Activated CD4-positive, alpha-beta T cell treated with anti-CD3 and anti-CD28 coated beads, Interleukin-2, amount 10 ng/mL, durations not matched to agents 24 days and 14 days (primary cell): ENCODE results near the gene KRT6C. TPM values are rescaled to one million over a fixed set of nuclear protein-coding genes. Genes with fewer than 3 reads are reported as not detected.

Experiments used
- DNase-seq: peaks from one replicate; pipeline ENCODE4 v3.0.0; 2022
- H3K27ac Mint-ChIP-seq: one replicate; pipeline ENCODE4 v1.8.0; 2022; ENCODE audit warnings: mild to moderate bottlenecking, mixed read lengths
- H3K27me3 Mint-ChIP-seq: one replicate; pipeline ENCODE4 v1.8.0; 2022; ENCODE audit warnings: mixed read lengths
- H3K36me3 Mint-ChIP-seq: one replicate; pipeline ENCODE4 v1.8.0; 2022; ENCODE audit warnings: low read depth, mild to moderate bottlenecking, mixed read lengths
- H3K4me1 Mint-ChIP-seq: one replicate; pipeline ENCODE4 v1.8.0; 2021; ENCODE audit warnings: mixed read lengths
- H3K4me3 Mint-ChIP-seq: one replicate; pipeline ENCODE4 v1.8.0; 2022; ENCODE audit warnings: mild to moderate bottlenecking, moderate library complexity, mixed read lengths
- H3K9me3 Mint-ChIP-seq: one replicate; pipeline ENCODE4 v1.8.0; 2021; ENCODE audit warnings: mixed read lengths
- intact Hi-C: fragments of 100-400 bp; cut with micrococcal nuclease; formaldehyde crosslinking; loops from one replicate; pipeline ENCODE4 v1.15.1; 2023
- total RNA-seq: library from RNA; stranded (reverse); gene quantifications from 2 replicates; pipeline ENCODE4 v1.2.3, GENCODE V29; 2022

KRT6C gene
- total RNA-seq, 1 donor from 2014 or later, result not detected

- H3K9me3 Mint-ChIP-seq, result no peaks in the 10 kb centered on the region
These were observed 32.7 kb downstream of the KRT6C start for GRCh38 chr12:52440821-52441319.

DNA sequence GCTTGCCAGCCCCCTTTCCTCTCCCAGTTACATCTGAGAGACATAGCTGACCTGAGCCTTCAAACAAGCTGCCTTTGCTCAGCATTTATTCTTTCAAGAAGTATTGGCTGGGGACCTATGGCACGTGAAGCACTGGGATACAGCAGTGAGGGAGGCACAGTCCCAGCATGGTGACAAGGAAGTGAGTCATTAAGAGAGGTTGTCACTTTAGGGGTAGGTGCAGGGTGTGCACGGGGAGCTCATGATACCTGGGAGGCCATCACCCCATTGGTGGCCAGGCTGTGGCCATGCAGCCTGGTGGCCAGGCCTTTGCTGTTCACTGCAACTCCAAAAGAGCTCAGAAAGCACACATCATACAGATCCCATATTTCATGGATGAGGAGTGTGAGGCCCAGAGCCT lies 33.8 kb downstream of the KRT6C start:
- Mint-ChIP-seq H3K27ac (no peak overlapping the region), H3K4me1 (no peaks in the 10 kb centered on the region), H3K4me3 (no peak overlapping the region), H3K36me3 (no peaks in the 10 kb centered on the region), H3K9me3 (no peaks in the 10 kb centered on the region), H3K27me3 (peaks cover 14% of the 10 kb centered on the region)
- intact Hi-C loops, result no loop called here
- DNase-seq, result no peak

More at GRCh38 chr12:52440821-52441319, 32.7 kb downstream of the KRT6C start:
- intact Hi-C loops, result no loop called here
- no peak overlapping the region for H3K27ac Mint-ChIP-seq
- H3K27me3 Mint-ChIP-seq, result peaks cover 18% of the 10 kb centered on the region
- H3K36me3 Mint-ChIP-seq, result no peaks in the 10 kb centered on the region
- no peaks in the 10 kb centered on the region for H3K4me1 Mint-ChIP-seq
- no peak for DNase-seq
- H3K4me3 Mint-ChIP-seq, result no peak overlapping the region

DNA sequence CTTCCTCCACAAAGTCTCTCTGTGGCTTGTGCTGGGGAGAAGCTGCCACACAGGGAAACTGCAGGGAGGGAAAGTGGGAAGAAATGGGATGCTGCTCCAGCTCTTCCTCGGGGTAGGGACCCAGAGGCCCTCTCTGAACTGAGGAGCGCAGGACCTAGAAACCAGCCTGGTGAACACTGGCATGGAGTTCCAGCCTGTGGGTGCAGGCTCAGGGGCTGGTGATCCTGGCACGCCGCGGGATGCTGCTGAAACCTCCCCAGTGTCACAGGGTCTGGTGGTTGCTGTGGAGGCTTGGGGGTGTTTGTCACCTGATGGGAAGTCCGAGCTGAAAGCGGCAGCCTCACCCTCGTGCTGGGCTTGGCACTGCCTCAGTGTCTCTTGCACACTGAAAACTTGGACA lies 34.2 kb downstream of the KRT6C start:
- intact Hi-C loops, result no loop called here
- Mint-ChIP-seq H3K36me3 (no peaks in the 10 kb centered on the region), H3K9me3 (no peaks in the 10 kb centered on the region), H3K4me3 (no peak overlapping the region), H3K27me3 (peaks cover 14% of the 10 kb centered on the region), H3K4me1 (no peaks in the 10 kb centered on the region), H3K27ac (no peak overlapping the region)
- DNase-seq, result no peak

GRCh38 chr12:52438305-52439301 lies 35.0 kb downstream of the KRT6C start:
- Mint-ChIP-seq H3K4me3 (no peak overlapping the region), H3K27ac (no peak overlapping the region), H3K36me3 (no peaks in the 10 kb centered on the region), H3K9me3 (no peaks in the 10 kb centered on the region), H3K4me1 (no peaks in the 10 kb centered on the region), H3K27me3 (peaks cover 14% of the 10 kb centered on the region)
- intact Hi-C loops, result no loop called here
- DNase-seq, result no peak

- H3K9me3 Mint-ChIP-seq, result no peaks in the 10 kb centered on the region
- intact Hi-C loops, result no loop called here
- peaks cover 11% of the 10 kb centered on the region for H3K27me3 Mint-ChIP-seq
- H3K4me1 Mint-ChIP-seq, result no peaks in the 10 kb centered on the region
- H3K36me3 Mint-ChIP-seq, result no peaks in the 10 kb centered on the region
- H3K27ac Mint-ChIP-seq, result no peak overlapping the region
- H3K4me3 Mint-ChIP-seq, result no peak overlapping the region
- DNase-seq, result no peak
These were observed 36.1 kb downstream of the KRT6C start for GRCh38 chr12:52437508-52437907.

DNA sequence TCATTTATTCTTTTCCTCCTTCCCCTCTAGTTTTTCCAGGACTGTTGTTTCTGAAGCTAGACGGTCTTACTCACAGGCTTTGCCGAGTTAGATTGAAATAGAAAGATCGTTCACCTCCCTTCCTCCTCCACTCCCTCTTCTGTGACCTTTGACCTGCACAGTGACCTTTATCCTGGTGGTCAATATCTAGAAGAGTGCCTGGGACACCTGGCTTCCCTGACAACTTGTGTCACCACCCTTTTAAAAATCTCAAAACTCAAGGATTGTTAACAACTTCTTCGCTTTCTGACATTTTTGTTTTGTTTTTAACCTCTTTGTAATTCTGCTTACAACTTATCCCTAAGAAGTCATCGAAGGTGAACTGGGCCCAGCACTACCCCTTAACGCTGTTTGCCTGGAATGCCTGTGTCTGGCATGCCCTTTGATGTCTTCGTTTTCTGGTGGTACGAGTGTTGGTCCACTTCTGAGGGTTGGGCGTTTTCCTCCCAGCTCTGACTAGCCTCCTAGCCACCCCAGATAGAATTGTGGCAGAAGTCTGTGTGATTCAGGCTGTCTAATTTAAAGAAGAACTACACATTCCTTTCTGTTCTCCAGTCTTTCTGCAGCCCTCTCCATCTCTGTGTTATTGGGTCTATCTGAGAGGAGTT lies 36.7 kb downstream of the KRT6C start:
- no peak overlapping the region for H3K4me3 Mint-ChIP-seq
- peaks cover 9% of the 10 kb centered on the region for H3K27me3 Mint-ChIP-seq
- no peaks in the 10 kb centered on the region for H3K9me3 Mint-ChIP-seq
- intact Hi-C loops, result no loop called here
- no peak for DNase-seq
- H3K36me3 Mint-ChIP-seq, result no peaks in the 10 kb centered on the region
- no peak overlapping the region for H3K27ac Mint-ChIP-seq
- no peaks in the 10 kb centered on the region for H3K4me1 Mint-ChIP-seq

- Mint-ChIP-seq H3K4me1 (no peaks in the 10 kb centered on the region), H3K4me3 (no peak overlapping the region), H3K27ac (no peak overlapping the region), H3K27me3 (peaks cover 8% of the 10 kb centered on the region), H3K9me3 (no peaks in the 10 kb centered on the region), H3K36me3 (no peaks in the 10 kb centered on the region)
- intact Hi-C loops, result no loop called here
- no peak for DNase-seq
These were observed 37.4 kb downstream of the KRT6C start for GRCh38 chr12:52436000-52436827.

GRCh38 chr12:52435659-52435999 lies 38.0 kb downstream of the KRT6C start:
- peaks cover 7% of the 10 kb centered on the region for H3K27me3 Mint-ChIP-seq
- H3K4me1 Mint-ChIP-seq, result no peaks in the 10 kb centered on the region
- no peaks in the 10 kb centered on the region for H3K36me3 Mint-ChIP-seq
- H3K9me3 Mint-ChIP-seq, result no peaks in the 10 kb centered on the region
- DNase-seq, result no peak
- intact Hi-C loops, result no loop called here
- H3K27ac Mint-ChIP-seq, result no peak overlapping the region
- no peak overlapping the region for H3K4me3 Mint-ChIP-seq

- no peak for DNase-seq
- Mint-ChIP-seq H3K4me3 (no peak overlapping the region), H3K36me3 (no peaks in the 10 kb centered on the region), H3K9me3 (no peaks in the 10 kb centered on the region), H3K27ac (no peak overlapping the region), H3K27me3 (peaks cover 7% of the 10 kb centered on the region), H3K4me1 (no peaks in the 10 kb centered on the region)
- intact Hi-C loops, result no loop called here
These were observed 38.7 kb downstream of the KRT6C start for GRCh38 chr12:52434760-52435530.

GRCh38 chr12:52434081-52434733 lies 39.4 kb downstream of the KRT6C start, which contains the start of gene KRT75:
TSS of gene KRT75 (minus strand) at chr12:52434371. CDS start at chr12:52434304, 67 bp downstream.
- H3K4me3 Mint-ChIP-seq, result no peak within 1 kb of the TSS
- no peak within 1 kb of the TSS for H3K27ac Mint-ChIP-seq
- no peak for DNase-seq
- intact Hi-C loops, result no loop called here
- no peaks in the 10 kb centered on the region for H3K9me3 Mint-ChIP-seq
- peaks cover 9% of the 10 kb centered on the region for H3K27me3 Mint-ChIP-seq
- no peaks in the 10 kb centered on the region for H3K36me3 Mint-ChIP-seq
- H3K4me1 Mint-ChIP-seq, result no peaks in the 10 kb centered on the region

- H3K4me1 Mint-ChIP-seq, result no peaks in the 10 kb centered on the region
- intact Hi-C loops, result no loop called here
- H3K9me3 Mint-ChIP-seq, result no peaks in the 10 kb centered on the region
- H3K27me3 Mint-ChIP-seq, result peaks cover 15% of the 10 kb centered on the region
- no peak overlapping the region for H3K4me3 Mint-ChIP-seq
- no peak overlapping the region for H3K27ac Mint-ChIP-seq
- no peak for DNase-seq
- no peaks in the 10 kb centered on the region for H3K36me3 Mint-ChIP-seq
These were observed 40.0 kb downstream of the KRT6C start for GRCh38 chr12:52433501-52434080.

DNA sequence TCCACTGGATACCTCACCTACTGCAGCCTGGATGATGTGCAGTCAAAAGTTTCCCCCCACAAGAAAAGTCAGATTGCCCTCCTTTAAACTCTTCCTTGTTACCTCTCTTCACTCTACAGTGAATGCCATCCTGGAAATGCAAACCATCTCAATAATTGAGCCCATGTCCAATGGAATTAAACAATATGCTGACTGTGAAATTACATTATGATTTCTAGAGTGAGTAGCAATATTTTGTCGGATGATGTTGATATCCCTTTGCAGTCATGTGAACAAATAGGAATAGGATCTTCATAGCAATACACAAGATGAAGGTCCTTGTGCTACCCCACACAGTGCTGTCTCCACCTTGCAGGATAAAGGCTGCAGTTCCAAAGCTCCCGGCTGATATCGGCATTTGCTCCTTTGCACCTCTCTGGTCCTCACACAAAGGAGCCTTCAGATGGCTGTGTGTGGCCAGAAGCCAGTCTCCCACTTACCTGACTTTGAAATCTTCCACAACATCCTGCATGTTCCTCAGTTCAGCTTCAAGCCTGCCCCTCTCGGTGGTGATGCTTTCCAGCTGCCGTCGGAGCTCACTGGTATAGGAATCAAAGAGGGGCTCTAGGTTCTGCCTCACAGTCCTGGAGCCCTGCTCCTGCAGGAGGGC lies 40.9 kb downstream of the KRT6C start:
- Mint-ChIP-seq H3K4me3 (no peak overlapping the region), H3K4me1 (no peaks in the 10 kb centered on the region), H3K9me3 (no peaks in the 10 kb centered on the region), H3K27ac (no peak overlapping the region), H3K27me3 (peaks cover 16% of the 10 kb centered on the region), H3K36me3 (no peaks in the 10 kb centered on the region)
- no peak for DNase-seq
- intact Hi-C loops, result no loop called here
